GM18519 (cell line): ENCODE measurements around the gene BBS9.

Experiments
- ATAC-seq: cut with Tn5 transposase; IDR thresholded peaks from one replicate; pipeline ENCODE4 v1.9.1; 2021; ENCODE audit warnings: mild to moderate bottlenecking, moderate library complexity; ENCODE audit not compliant: unreplicated experiment, low FRiP score

BBS9 gene

DNA sequence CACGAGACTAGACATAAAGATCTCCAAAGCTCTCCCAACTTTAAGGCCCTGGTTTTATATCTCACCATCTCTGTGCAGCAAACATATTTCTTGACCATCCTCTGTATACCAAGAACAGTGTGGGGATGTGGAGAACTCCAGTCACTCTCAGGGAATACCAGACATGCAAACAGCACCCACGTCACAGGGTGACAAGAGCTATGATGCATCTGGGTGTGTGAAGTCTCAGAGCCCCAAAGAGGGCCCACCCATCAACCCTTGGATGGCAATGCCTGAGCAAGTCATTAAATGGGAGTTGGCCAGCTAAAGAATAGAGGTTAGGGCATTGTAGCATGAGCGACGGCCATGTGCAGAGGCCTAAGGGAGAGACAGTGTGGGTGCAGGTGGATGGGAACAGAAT lies 402.5 kb downstream of the BBS9 start:
- no peak for ATAC-seq

DNA sequence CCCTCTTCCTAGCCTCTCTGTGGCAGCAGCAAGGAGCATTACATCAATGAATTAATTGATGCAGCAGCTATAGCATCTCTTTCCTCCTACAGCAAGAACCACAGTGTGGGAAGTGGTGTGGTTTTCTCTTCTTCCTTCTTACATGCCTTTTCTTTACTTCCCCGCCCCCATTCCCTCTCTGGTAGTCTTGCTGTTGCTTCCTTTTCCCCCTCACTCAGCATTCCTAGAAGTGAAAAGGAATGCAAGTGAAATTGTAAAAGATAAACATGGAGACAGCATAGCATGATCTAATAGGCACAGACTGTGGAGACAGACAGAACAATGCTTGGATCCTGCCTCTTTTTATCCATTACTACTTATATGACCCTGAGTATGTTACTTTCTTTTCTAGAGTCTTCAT lies 405.5 kb downstream of the BBS9 start:
- ATAC-seq: no peak

DNA sequence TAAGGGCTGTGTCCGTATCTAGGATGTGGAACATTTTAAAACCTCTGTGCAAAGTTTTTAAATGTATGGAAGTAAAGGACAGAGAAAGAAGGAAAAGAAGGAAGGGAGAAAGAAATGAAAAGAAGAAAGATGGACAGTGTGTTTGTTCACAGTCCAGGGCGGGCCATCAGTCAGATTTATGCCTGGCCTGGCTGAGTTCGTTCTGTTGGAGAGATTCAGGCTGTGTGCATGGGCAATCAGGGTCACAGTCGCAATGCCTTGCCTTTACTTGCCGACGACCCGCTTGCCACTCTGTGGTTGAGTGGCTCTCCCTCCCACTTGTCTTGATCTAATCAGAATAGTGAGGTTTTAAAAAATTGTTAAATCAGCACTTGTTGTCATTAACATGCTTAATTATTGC lies 406.6 kb downstream of the BBS9 start:
- ATAC-seq: no peak

DNA sequence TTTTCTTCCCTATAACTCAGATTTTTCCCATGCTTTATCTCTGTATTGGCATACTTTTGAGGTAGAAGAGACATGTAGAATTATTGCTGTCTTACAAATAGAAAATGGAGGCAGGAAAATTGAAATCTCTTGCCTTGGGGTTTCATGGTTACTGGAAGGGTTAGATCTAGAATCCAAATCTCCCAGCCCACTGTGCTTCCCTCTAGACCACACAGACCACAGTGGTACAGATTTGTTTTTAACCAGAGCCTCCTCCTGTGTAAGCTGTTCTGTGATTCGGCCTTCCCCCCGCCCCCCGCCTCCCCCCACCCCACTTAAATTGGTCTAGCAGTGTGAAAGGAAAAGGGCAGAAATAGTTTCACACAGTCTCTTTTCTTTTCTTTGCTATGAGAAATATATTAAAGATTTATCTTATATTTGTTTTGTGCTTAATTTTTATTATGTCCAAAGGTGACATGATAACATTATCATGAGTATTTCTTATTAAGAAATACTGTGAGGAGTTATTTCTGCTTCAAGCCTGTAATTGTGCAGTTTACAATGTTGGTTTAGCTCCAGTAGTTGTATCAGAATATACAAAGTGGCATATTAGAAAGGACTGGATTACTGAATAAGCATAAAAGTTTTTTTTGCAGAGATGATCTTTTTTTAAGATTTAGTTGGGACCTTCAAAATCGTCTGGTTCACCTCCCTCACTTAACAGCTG lies 407.2 kb downstream of the BBS9 start:
- ATAC-seq: no peak

DNA sequence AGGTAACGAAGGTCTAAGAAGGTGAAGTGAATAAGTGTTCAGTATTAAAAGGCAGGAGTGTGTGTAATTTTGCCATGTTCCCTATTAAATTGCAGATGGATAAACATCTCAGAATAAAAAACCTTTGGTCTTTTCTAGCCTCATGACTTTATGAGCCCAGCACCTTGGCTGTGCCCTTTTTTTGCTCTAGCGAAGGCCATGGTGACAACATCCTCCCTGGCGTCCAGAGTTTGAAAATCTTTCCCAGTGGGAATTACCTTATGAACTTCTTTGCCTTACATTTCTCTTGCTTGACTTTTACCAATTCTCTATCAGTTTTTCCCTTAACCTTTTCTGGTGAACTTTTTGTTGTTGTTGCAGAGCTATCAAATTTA lies 407.7 kb downstream of the BBS9 start:
- no peak for ATAC-seq

DNA sequence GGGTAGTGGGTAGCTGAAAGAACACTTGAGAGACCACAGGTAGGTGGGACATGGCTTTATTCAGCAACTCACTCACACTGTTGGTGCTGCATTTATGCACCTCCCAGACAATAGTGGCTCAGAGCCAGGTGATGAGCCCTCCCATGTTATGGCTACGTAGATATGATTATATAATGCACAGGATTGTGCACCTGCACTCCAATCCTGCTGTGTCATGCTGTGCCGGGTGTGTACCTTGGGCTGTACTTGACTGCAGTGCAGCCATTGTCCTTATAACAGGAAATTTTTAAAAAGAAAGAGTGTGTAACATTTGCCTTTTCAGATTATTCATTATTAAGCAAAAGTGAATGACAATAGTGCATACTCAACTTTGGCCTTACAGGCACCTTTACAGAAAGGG lies 409.8 kb downstream of the BBS9 start:
- ATAC-seq: no peak

DNA sequence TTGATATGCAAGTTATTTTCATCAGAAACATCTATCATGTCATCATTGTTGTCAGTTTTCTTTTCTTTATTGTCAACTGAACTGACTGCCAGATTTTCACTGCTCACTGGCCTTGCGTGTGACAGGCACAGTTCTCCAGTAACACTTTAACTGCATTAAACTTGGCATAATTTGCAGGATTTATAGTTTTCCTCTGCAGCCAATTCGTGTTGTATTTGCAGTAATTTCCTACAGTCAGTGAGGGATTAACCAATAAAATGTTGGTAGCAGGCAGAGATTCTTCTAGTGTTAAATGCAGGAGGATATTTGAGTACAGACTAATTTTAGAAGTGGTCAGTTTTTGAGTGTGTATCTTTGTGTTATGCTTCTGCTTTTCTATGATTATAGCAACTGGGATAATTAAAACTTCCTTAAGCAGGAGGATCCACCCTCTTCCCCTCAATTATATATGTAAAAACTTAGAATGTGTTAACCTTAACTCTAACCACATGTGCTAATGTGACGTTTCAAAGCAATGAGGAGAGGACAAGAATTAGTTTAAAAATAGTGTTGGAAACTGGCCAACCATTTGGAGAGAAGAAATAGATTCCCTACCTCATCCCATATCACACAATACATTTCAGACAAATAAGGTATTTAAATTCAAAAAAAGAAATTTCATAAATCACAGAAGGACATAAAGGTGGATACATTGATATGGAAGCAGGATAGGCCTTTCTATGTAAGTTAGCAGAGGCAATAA lies 410.5 kb downstream of the BBS9 start:
- no peak for ATAC-seq

DNA sequence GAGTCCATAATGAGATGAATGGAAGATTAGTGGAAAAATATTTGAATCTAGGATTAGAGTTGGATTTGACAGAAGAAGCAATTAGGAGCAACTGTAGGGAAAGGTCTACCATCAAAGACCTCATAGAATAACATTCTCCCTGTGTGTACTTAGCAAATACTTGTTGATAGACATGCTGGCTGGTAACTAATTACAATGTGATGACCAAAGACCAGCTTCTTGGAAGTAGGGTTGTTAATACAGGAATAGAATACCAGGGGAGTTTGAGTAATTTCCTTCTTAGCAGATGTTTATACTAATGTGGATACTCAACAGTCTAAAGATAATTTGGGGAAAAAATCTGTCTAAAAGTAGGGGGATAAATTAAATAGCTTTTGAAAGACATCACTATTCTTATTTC lies 418.5 kb downstream of the BBS9 start:
- no peak for ATAC-seq

DNA sequence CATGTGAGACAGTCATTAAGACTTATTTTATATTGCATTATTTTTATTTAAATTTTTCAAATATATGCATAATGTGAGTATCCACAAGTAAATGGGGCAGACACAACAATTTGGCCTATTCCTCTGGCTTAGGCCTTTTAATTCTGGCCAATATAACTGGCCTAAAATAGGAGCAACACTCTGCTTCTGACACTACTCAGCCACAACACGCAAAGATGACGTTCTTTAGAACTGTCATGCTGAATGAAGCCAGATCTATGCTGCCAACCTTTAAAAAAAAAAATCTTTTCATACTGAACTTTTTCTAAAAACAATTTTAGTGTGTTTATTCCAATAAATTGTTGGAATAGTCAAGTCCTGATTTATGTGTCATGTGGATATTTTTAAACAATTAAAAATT lies 421.0 kb downstream of the BBS9 start:
- no peak for ATAC-seq

DNA sequence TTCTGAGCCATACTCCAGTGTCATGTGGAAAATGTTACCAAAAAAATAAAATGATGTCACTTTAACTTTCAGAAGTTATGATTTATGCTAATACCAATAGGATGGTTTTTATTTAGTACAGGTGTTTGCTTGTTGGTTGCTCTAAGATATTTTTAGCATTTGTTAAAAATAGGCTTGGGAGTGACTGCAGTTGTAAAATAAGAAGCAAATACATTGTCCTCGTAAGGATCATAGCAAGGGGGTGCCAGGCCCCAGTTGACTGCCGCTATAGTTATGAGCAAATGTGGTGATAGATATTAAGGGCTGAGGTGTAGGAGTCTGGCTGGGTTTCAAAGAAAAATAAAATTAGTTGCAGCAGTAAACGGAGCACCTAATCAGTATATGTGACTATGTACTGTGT lies 421.6 kb downstream of the BBS9 start:
- ATAC-seq: no peak

DNA sequence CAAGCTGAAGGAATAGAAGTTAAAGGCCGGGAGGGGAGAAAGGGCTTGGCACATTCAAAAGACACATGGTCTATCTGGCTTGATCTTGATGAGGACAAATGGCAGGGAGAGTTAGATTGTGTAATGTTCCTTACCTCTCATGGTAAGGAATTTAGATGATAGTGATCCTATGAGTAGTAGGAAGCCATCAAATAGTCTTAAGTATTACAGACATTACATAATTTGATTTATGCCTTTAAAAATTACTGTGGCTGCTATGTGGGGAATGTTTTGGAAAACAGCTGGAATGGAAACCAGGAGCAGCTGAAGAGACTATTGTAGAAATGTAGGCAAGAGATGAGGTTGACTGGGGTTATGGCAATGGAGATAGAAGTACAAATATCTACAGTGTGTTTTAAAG lies 424.7 kb downstream of the BBS9 start:
- no peak for ATAC-seq

DNA sequence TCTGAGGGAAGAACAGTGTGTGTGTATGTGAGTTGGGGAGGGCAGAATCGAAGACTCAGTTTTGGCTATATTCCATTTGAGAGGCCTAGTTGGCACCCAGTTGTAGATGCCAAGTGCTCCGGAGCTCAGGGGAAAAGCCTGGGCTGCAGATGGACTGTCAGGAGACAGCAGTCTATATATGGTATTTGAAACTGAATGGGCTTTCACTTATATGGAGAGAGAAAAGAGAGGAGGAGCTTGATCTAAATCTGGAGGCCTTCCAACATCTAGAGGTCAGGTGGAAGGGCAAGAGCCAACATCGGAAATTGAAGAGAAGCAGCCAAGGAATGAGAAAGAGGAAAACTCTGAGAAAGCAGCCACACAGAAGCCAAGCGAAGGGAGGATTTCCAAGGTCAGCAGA lies 425.2 kb downstream of the BBS9 start:
- no peak for ATAC-seq

DNA sequence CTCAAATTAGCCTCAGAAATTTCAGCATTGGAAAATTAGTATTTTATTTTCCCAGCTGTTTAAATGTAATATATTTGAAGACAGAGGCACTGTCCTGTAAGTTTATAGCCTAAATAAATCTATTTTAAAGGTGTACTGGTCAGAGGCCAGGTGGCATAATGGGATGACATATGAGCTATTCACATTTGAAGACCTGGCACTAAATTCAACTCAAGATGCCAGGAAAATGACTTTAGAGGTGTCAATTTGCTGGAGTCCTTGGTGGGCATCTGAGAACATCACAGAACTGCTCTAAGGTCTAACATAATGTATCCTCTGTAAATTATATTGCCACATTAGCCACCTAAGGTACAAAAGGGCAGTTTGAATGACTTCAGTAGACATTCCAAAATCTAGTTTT lies 427.1 kb downstream of the BBS9 start:
- ATAC-seq: no peak

DNA sequence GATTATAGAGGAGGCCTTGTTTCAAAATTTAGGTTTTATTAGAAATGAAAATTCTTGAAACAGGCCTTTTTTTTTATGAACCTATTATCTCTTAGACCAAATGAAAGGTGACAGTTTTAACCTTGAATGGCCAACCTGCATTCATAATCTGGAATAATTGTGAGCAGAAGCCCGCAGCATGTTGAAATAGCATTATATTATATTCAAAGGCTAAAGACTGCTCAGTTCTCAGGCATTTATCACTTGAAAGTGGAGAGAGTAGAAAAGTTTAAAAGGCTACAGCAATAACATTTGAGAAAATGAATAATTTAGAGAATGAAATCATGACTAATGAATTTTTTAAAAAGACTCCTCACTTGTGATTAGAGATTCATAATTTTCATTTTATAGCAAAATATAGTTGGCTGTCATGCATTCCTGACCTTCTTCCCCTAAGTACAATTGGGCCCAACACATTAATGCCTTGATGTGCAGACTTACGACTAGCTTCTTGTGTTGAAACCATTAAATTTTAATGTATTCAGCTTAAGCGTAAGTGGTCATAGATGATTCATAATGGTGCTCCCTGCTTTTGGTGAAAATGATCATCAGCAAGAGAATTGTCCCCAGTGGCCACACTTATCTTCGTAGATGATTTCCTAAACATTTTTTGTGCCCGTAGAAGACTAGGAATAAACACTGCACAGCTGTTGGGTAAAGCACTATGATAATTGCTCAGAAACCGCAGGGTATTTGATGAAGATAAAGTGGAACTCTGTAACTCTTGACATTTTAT lies 429.4 kb downstream of the BBS9 start:
- no peak for ATAC-seq

DNA sequence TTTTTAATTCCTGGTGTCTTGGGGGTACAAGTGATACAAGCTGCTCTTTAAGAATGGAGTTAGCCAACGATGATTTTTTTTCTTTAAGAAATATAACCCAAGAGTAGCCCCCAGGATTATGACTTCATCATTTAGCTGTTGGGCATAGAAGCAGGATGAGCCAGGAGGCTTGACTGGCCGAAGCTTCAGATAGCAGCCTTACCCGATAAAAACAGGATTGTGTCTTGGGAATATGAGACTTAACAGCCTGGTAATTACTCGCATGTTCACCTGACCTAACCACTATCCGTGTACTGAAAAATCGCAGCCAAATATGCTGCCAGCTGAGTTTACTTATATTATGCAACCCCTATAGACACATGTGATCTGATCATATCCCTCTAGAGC lies 430.0 kb downstream of the BBS9 start:
- no peak for ATAC-seq

DNA sequence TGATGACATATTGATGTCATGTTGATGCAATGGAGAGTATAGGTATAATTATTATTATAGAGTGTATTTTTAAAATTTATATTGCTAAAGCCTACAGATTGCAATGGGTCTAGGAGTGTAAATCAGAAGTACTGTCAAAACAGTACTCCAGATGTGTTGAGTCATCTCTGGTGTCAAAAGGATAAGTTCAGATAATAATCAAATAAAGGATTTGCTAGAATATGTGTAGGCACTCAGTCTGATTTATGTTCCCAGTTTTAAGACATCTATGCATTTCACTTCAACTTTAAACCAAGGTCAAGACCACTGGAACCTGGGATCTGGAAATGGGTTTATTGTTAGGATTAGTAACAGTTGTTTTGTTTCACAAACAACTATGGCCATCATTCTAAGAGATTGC lies 433.6 kb downstream of the BBS9 start:
- ATAC-seq: no peak

DNA sequence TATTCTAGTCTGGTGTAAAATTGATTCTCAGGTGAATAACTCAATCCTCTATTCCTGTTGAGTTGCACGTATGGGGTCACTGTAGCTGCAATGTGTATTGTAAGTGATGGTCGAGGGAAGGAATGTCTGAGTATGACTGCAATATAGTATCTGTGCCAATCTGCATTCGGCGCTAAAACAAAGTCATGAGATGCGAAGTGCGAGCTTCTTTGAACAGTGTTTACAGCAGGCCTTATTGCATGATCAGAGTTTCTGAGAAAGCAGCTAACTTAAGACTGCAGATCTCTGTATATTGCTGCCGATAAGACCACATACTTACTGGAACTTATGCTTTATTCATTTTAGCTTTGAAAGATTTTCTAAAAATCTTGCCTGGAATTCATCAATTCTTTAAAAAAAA lies 434.3 kb downstream of the BBS9 start:
- no peak for ATAC-seq

DNA sequence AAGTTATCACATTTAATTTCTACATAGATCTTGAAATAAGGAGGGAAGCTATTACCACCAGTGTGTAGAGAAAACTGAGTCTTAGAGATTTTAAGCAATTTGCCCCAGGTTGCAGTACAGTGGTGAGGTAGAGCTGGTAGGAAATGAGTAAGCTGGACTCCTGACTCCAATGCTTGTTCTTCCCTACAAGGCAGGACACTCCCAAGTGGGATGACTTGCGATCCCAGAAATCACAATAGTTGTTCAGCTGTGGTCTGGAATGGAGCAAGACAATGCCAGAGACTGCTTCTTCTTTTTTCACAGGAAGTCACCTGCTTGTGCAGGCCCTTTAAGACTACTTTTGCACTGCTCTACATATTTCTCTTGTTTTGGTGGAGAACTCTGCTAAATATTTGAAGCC lies 448.8 kb downstream of the BBS9 start:
- no peak for ATAC-seq

DNA sequence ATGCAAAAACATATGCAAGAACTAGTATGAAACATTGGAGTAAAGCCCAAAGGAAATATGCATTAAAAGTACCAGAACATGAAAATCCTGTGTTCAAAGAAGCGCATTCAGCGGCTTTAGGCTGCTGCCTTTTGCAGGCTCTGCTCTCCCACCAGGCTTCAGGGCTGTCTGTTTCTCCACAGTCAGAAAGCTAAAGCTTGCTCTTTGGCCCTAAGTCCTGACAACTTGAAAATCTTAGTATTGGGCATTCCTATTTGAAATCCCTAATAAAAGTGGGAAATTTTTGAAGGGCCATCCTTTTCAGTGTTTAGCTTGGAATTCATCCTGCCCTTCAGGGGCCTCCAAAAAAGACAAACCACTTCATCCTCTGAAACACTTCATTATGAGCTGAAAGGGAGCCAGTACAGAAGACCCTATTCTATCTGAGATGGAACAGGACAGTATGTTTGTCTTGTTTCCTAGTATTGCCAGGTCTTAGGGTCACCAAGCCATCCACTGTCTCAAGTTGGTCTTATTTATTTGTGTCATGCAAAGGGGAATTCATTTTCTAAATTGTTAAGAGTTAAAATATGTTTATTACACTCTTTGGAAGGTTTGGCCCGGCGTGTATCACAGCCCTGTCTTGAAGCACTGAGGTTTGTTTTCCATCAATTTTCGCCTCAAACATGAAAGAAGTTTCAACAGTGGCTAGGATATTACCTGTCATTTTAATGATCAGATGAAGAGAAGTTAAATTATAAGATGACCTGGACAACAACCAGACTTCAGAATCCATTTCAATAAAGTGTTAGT lies 449.7 kb downstream of the BBS9 start:
- ATAC-seq: no peak

DNA sequence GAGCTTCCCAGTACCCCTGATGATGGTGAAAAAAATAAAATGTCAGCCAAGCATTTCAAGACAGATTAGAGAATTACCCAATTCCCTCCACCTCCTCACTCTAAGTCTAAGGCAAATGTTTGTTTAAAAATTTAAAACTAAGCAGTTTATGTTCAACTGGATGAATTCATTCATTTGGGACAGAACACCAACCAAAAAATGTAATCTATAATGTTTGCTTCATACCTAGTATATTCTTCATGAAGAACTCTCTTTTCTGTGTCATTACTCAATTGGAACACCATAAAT lies 450.3 kb downstream of the BBS9 start:
- ATAC-seq: no peak

DNA sequence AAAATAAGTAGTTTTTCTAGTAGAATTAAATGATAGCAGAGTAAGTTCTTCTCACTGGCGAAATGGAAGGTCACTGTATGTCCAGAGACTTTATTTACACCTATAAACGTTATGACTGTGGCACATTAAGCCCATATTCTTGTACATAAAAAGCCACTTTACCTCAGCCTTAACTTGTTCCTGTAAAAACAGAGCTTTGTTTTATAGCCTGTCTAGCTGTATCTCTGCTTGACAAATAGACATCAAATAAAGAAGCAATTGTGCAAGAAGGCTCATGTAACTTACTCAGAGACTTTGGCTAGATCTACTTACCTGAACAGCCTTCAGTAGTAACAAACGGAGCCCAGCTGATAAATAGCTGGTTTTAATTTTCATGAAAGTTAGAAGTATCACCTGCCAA lies 451.9 kb downstream of the BBS9 start:
- no peak for ATAC-seq
